GM12878 (cell line): ENCODE data around the gene CYP4F3. TPM values are rescaled to one million over a fixed set of nuclear protein-coding genes. Genes with fewer than 3 reads are reported as not detected.
A peak's percentile ranks its signal among the peaks of the same experiment; 100 is the strongest.

Experiments
- ATAC-seq: fragments of 200-7000 bp; cut with Tn5 transposase; 3 replicates; pipeline ENCODE4 v1.9.1; 2020; ENCODE audit warnings: mild to moderate bottlenecking, moderate library complexity
- BruUV-seq: library from RNA; stranded (reverse); fragments of 400-500 nt; replicated peaks from 2 replicates; lab custom pipeline; 2021; lab: Mats Ljungman, UMichigan
- CTCF ChIA-PET: fragments of 300-600 bp; sonication (Branson Sonifier 250); formaldehyde crosslinking; extraction: SDS; loops from one replicate; lab custom pipeline; 2021; ENCODE audit warnings: inconsistent platforms; lab: Yijun Ruan, JAX
- POLR2A ChIA-PET: fragments of 350-600 bp; formaldehyde crosslinking; extraction: SDS; loops from one replicate; lab custom pipeline; 2021; ENCODE audit warnings: inconsistent platforms; lab: Charles Lee
- RAD21 ChIA-PET: fragments of 300-600 bp; sonication (Branson Sonifier 250); formaldehyde crosslinking; loops from one replicate; lab custom pipeline; 2023; ENCODE audit warnings: antibody characterized with exemption; ENCODE audit not compliant: unreplicated experiment; lab: Charles Lee
- SMC1A ChIA-PET: fragments of 300-600 bp; sonication (Branson Sonifier 250); formaldehyde crosslinking; loops from one replicate; lab custom pipeline; 2023; ENCODE audit not compliant: unreplicated experiment, uncharacterized antibody; lab: Charles Lee
- DNase-seq: peaks from one replicate; pipeline ENCODE4 v3.0.0-alpha.2; 2011; ENCODE audit warnings: low read depth, low spot score
- FAIRE-seq: peaks from 3 replicates; lab custom pipeline; 2011; peaks lifted over from hg19 to GRCh38; lab: Jason Lieb, UNC
- H2AFZ ChIP-seq: 2 replicates; pipeline ENCODE4 v1.6.0; 2011; ENCODE audit warnings: low read depth, low read length, control low read depth; ENCODE audit not compliant: control insufficient read depth
- H3K27ac ChIP-seq: 2 replicates; pipeline ENCODE4 v1.5.1; 2011; ENCODE audit warnings: control low read depth; ENCODE audit not compliant: control insufficient read depth, insufficient read depth
- H3K27me3 ChIP-seq, 2 experiments: replicated peaks in 1 of 2; 2 replicates each; pipeline versions ENCODE4 v1.6.0 to v1.6.1; 2011; ENCODE audit warnings: low read length in 1 of 2; ENCODE audit not compliant: control insufficient read depth in 2 of 2, insufficient read depth in 2 of 2
- H3K36me3 ChIP-seq, 2 experiments: 2 replicates each; pipeline ENCODE4 v1.5.1; 2011; ENCODE audit warnings: low read length in 1 of 2; ENCODE audit not compliant: control insufficient read depth in 2 of 2, insufficient read depth in 2 of 2
- H3K4me1 ChIP-seq: 2 replicates; pipeline ENCODE4 v1.6.1; 2011; ENCODE audit warnings: mild to moderate bottlenecking, low read length, moderate library complexity, mixed read lengths; ENCODE audit not compliant: control insufficient read depth, insufficient read depth
- H3K4me2 ChIP-seq: 2 replicates; pipeline ENCODE4 v1.6.0; 2011; ENCODE audit warnings: control low read depth; ENCODE audit not compliant: control insufficient read depth, insufficient read depth
- H3K4me3 ChIP-seq: fragments of 200-600 bp; sonication (generic); 2 replicates; pipeline ENCODE4 v1.5.1; 2016
- H3K79me2 ChIP-seq: 2 replicates; pipeline ENCODE4 v1.6.0; 2011; ENCODE audit warnings: low read length; ENCODE audit not compliant: control insufficient read depth, insufficient read depth
- H3K9ac ChIP-seq: 2 replicates; pipeline ENCODE4 v1.8.0; 2011; ENCODE audit warnings: low read length, control low read depth, mixed read lengths; ENCODE audit not compliant: control insufficient read depth, insufficient read depth
- H3K9me3 ChIP-seq: replicated peaks from 3 replicates; pipeline ENCODE4 v1.5.1; 2011; ENCODE audit warnings: mild to moderate bottlenecking, low read length; ENCODE audit not compliant: control insufficient read depth, insufficient read depth
- H4K20me1 ChIP-seq: 2 replicates; pipeline ENCODE4 v1.6.0; 2011; ENCODE audit not compliant: control insufficient read depth, insufficient read depth
- IKZF2 ChIP-seq, 2 experiments: fragments of 450-650 bp; IDR thresholded peaks; 2 replicates each; pipeline ENCODE4 v1.6.1; 2017; ENCODE audit warnings: mild to moderate bottlenecking in 2 of 2, moderate library complexity in 2 of 2
- JUNB ChIP-seq: IDR thresholded peaks from 2 replicates; pipeline ENCODE4 v1.6.1; 2016; ENCODE audit warnings: antibody characterized with exemption, mild to moderate bottlenecking
- POLR2A ChIP-seq: IDR thresholded peaks from 2 replicates; pipeline ENCODE4 v1.6.1; 2011; ENCODE audit warnings: low read depth, mild to moderate bottlenecking, low read length
- POLR2AphosphoS2 ChIP-seq: IDR thresholded peaks from 2 replicates; pipeline ENCODE4 v1.6.1; 2011; ENCODE audit warnings: low read depth, mild to moderate bottlenecking, low read length, improper control_type of control experiment, moderate library complexity
- RBBP5 ChIP-seq: fragments of 200-600 bp; sonication (generic); conservative IDR thresholded peaks from 2 replicates; pipeline ENCODE4 v1.6.1; 2016
- RELA ChIP-seq: fragments of 450-650 bp; IDR thresholded peaks from 2 replicates; pipeline ENCODE4 v1.8.0; 2014; ENCODE audit warnings: borderline replicate concordance; ENCODE audit not compliant: partially characterized antibody
- RUNX3 ChIP-seq: IDR thresholded peaks from 2 replicates; pipeline ENCODE4 v1.6.1; 2012; ENCODE audit warnings: low read length, inconsistent platforms
- SIN3A ChIP-seq: IDR thresholded peaks from 2 replicates; pipeline ENCODE4 v1.6.1; 2012; ENCODE audit warnings: low read depth, low read length, improper control_type of control experiment
- SMAD1 ChIP-seq: fragments of 450-650 bp; IDR thresholded peaks from 2 replicates; pipeline ENCODE4 v1.6.1; 2018; ENCODE audit warnings: mild to moderate bottlenecking, low read depth; ENCODE audit not compliant: partially characterized antibody
- SMC3 ChIP-seq: IDR thresholded peaks from 2 replicates; pipeline ENCODE4 v1.6.1; 2011; ENCODE audit warnings: low read length, improper control_type of control experiment, borderline replicate concordance
- WGBS: methylation state at CpG from one replicate; pipeline ENCODE4 v1.1.6; 2016; ENCODE audit warnings: low lambda C conversion rate; ENCODE audit not compliant: insufficient replicate concordance, insufficient coverage; ENCODE audit errors: missing lambda C conversion rate; 5-methylcytosine and 5-hydroxymethylcytosine counted together
- in situ Hi-C: fragments of 300-500 bp; cut with MboI; formaldehyde crosslinking; loops from 9 replicates; pipeline ENCODE4 v1.14.3; 2018; ENCODE audit warnings: mixed read lengths
- intact Hi-C: fragments of 100-400 bp; cut with micrococcal nuclease; formaldehyde crosslinking; loops from one replicate; pipeline ENCODE4 v1.14.2; 2022; ENCODE audit not compliant: unreplicated experiment
- polyA plus RNA-seq, 11 experiments: library from polyadenylated mRNA; depleted of rRNA in 4 of 11; unstranded in 6 of 11; stranded (reverse) in 5 of 11; fragments of >200 nt; fragmentation: Nextera tagmentation in 4 of 11; fragmentation: Illumina TruSeq in 1 of 11; extraction: Ambion mirVana in 4 of 11; extraction: Trizol in 1 of 11; gene quantifications; 1 replicate in 1 of 11; 2 replicates in 10 of 11; pipeline versions ENCODE4 v1.2.1 to v1.2.3, GENCODE V29; 2011 to 2016; ENCODE audit warnings: inconsistent platforms in 2 of 11, missing spikeins in 2 of 11, low read depth in 1 of 11
- total RNA-seq, 4 experiments: library from RNA; depleted of rRNA in 3 of 4; stranded (reverse); fragments of >200 nt in 3 of 4; fragmentation: Illumina TruSeq in 1 of 4; extraction: Trizol in 1 of 4; gene quantifications; 2 replicates each; pipeline versions ENCODE4 v1.2.1 to v1.2.3, GENCODE V29; 2013 to 2021
- TF ChIP-seq, protein P1 (sequence below): IDR thresholded peaks from 2 replicates; pipeline ENCODE4 v1.6.1; 2011; ENCODE audit warnings: mild to moderate bottlenecking, low read depth, low read length, moderate library complexity; ENCODE audit not compliant: insufficient replicate concordance
- TF ChIP-seq, protein P2 (sequence below): IDR thresholded peaks from 2 replicates; pipeline ENCODE4 v1.6.1; 2012; ENCODE audit warnings: improper control_type of control experiment, low read depth, low read length; ENCODE audit not compliant: insufficient replicate concordance

CYP4F3 gene
- total and polyA plus RNA-seq, 10 of the 15 experiments (the other 5 are each of a cell fraction or from before 2014, with no cell fraction given): 0.08 to 4.7 (median 1.2) TPM

DNA sequence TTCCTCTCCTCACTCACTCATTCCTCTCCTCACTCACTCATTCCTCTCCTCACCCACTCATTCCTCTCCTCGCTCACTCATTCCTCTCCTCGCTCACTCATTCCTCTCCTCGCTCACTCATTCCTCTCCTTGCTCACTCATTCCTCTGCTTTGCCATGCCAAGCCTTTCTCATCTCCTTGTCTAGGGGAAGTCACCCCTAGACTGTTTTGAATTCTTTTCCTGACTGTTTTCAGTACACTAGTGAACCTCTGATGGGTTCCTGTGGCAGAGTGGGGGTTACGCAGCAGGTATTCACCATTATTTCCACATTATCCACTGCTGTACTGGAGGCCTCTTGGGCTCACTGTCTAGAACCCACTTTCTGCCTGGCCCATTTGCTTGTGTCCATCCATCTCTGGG lies 24.5 kb upstream of the CYP4F3 start:
- Histone ChIP-seq H3K79me2 (no peaks in the 10 kb centered on the region), H4K20me1 (no peaks in the 10 kb centered on the region), H3K27me3 (no peaks in the 10 kb centered on the region; a peak in 1 of 4 replicates), H3K9ac (no peak overlapping the region), H3K9me3 (no peaks in the 10 kb centered on the region), H3K4me2 (no peak overlapping the region), H3K4me1 (no peaks in the 10 kb centered on the region), H3K4me3 (no peak overlapping the region), H3K36me3 (no peaks in the 10 kb centered on the region), H3K27ac (no peak overlapping the region), H2AFZ (no peak overlapping the region)
- ChIA-PET CTCF (no interaction called here), RAD21 (no interaction called here), POLR2A (no interaction called here), SMC1A (no interaction called here)
- intact Hi-C loops: no loop called here
- BruUV-seq: no TSS peak
- no peak for FAIRE-seq
- WGBS: 0% methylated on average over 4 of the region's 4 CpGs
- no peak for DNase-seq
- TF ChIP-seq JUNB: 0 out of 2 replicates have a peak, but pooled peaks have one; percentile 25
- TF ChIP-seq SMC3: no peak
- in situ Hi-C loops: no loop called here
- no peak for ATAC-seq

DNA sequence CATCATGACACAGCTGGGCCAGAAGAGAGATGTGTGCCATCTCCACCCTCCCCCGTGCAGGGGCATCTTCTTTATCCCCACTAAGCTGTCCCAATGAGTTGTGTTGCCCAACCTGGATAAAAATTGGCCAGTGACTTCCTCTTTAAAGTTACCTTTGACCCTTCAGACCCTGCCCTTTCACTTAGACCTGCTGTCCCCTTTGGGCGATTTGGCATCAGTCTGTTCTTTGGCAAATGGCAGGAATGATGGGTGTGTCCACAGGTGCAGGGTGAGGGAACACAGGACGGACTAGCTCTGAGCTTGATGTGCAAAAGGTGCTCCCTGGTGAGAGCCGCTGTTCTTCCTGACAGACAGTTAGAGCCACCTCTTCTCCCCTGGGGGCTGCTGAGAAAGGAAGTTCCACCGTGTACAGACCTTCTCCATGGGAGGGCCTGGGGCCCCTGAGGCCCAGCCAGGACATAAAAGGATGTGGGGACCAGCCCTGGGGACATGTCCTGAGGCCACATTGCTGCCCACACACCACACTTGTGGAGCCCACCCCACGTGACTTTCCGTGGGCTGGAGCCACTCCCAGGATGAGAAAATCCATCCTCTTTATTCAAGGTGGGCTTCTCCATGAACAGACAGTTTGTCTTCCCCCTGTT lies 23.9 kb upstream of the CYP4F3 start:
- RAD21 ChIA-PET: no interaction called here
- ATAC-seq (no peak), FAIRE-seq (no peak), DNase-seq (no peak)
- SMC1A ChIA-PET: no interaction called here
- Histone ChIP-seq H3K79me2 (no peaks in the 10 kb centered on the region), H3K4me2 (no peak overlapping the region), H3K9me3 (no peaks in the 10 kb centered on the region), H4K20me1 (no peaks in the 10 kb centered on the region), H3K36me3 (no peaks in the 10 kb centered on the region), H3K4me1 (no peaks in the 10 kb centered on the region), H3K27me3 (no peaks in the 10 kb centered on the region; a peak in 1 of 4 replicates), H3K9ac (no peak overlapping the region), H3K27ac (no peak overlapping the region), H2AFZ (no peak overlapping the region), H3K4me3 (no peak overlapping the region)
- in situ Hi-C loops (no loop called here), intact Hi-C loops (no loop called here)
- no TSS peak for BruUV-seq
- CTCF ChIA-PET: no interaction called here
- POLR2A ChIA-PET: no interaction called here
- WGBS: 1% methylated on average over 7 of the region's 7 CpGs
- TF ChIP-seq RUNX3 (no peak), SMAD1 (no peak), RELA (no peak), SIN3A (no peak), POLR2A (no peak), POLR2AphosphoS2 (no peak), RBBP5 (no peak), IKZF2 (IDR thresholded peaks at IDR 0.05) (no peak)
- TF ChIP-seq, protein P1, sequence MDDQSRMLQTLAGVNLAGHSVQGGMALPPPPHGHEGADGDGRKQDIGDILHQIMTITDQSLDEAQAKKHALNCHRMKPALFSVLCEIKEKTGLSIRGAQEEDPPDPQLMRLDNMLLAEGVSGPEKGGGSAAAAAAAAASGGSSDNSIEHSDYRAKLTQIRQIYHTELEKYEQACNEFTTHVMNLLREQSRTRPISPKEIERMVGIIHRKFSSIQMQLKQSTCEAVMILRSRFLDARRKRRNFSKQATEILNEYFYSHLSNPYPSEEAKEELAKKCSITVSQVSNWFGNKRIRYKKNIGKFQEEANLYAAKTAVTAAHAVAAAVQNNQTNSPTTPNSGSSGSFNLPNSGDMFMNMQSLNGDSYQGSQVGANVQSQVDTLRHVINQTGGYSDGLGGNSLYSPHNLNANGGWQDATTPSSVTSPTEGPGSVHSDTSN: no peak
- TF ChIP-seq, protein P2, sequence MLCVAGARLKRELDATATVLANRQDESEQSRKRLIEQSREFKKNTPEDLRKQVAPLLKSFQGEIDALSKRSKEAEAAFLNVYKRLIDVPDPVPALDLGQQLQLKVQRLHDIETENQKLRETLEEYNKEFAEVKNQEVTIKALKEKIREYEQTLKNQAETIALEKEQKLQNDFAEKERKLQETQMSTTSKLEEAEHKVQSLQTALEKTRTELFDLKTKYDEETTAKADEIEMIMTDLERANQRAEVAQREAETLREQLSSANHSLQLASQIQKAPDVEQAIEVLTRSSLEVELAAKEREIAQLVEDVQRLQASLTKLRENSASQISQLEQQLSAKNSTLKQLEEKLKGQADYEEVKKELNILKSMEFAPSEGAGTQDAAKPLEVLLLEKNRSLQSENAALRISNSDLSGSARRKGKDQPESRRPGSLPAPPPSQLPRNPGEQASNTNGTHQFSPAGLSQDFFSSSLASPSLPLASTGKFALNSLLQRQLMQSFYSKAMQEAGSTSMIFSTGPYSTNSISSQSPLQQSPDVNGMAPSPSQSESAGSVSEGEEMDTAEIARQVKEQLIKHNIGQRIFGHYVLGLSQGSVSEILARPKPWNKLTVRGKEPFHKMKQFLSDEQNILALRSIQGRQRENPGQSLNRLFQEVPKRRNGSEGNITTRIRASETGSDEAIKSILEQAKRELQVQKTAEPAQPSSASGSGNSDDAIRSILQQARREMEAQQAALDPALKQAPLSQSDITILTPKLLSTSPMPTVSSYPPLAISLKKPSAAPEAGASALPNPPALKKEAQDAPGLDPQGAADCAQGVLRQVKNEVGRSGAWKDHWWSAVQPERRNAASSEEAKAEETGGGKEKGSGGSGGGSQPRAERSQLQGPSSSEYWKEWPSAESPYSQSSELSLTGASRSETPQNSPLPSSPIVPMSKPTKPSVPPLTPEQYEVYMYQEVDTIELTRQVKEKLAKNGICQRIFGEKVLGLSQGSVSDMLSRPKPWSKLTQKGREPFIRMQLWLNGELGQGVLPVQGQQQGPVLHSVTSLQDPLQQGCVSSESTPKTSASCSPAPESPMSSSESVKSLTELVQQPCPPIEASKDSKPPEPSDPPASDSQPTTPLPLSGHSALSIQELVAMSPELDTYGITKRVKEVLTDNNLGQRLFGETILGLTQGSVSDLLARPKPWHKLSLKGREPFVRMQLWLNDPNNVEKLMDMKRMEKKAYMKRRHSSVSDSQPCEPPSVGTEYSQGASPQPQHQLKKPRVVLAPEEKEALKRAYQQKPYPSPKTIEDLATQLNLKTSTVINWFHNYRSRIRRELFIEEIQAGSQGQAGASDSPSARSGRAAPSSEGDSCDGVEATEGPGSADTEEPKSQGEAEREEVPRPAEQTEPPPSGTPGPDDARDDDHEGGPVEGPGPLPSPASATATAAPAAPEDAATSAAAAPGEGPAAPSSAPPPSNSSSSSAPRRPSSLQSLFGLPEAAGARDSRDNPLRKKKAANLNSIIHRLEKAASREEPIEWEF: no peak
